ENCODE measurements around the gene CRYGA.

DNA sequence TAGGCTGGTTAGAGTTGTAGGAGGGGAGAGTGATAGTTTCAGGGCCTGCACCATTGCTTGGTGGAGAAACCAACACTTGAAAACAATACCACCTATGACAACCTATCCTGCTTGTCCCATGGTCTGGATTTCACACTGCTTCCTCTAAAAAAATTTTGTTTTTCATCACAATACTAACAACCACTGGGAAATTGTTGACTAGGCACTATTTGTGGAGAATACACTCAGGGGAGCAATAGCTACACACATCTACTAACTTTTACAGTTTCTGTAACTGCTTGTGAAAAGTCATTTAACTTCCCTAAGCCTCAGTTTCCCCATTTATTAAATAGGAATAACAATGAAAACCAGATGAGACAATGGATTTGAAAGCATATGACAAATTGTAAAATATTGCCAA lies 13.3 kb downstream of the CRYGA start:
- TF ChIP-seq, protein P1, sequence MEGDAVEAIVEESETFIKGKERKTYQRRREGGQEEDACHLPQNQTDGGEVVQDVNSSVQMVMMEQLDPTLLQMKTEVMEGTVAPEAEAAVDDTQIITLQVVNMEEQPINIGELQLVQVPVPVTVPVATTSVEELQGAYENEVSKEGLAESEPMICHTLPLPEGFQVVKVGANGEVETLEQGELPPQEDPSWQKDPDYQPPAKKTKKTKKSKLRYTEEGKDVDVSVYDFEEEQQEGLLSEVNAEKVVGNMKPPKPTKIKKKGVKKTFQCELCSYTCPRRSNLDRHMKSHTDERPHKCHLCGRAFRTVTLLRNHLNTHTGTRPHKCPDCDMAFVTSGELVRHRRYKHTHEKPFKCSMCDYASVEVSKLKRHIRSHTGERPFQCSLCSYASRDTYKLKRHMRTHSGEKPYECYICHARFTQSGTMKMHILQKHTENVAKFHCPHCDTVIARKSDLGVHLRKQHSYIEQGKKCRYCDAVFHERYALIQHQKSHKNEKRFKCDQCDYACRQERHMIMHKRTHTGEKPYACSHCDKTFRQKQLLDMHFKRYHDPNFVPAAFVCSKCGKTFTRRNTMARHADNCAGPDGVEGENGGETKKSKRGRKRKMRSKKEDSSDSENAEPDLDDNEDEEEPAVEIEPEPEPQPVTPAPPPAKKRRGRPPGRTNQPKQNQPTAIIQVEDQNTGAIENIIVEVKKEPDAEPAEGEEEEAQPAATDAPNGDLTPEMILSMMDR (IDR thresholded peaks at IDR 0.05; ENCODE audit: low read depth, low read length) = no peak
- TF ChIP-seq EZH2phosphoT487 (IDR thresholded peaks at IDR 0.05; ENCODE audit: low read depth) = no peak

All from OCI-LY3 (cell line).